SW 1271 (cell line): ENCODE results near the gene NRIP2.

Experiments used
- DNase-seq, 2 experiments: peaks; one replicate each; lab custom pipeline; 2025; lab: John Stamatoyannopoulos, UW

NRIP2 gene

GRCh38 chr12:2845280-2845679 lies 10.4 kb upstream of the NRIP2 start:
- no peak for DNase-seq

GRCh38 chr12:2844786-2845185 lies 10.0 kb upstream of the NRIP2 start:
- no peak for DNase-seq

- no peak for DNase-seq
Observed at GRCh38 chr12:2842948-2843347, 8.1 kb upstream of the NRIP2 start.

- no peak for DNase-seq
Observed at GRCh38 chr12:2841056-2841650, 6.3 kb upstream of the NRIP2 start.

- DNase-seq = no peak
Observed at GRCh38 chr12:2836574-2836973, 1.7 kb upstream of the NRIP2 start.

GRCh38 chr12:2835691-2836403 lies 1.0 kb upstream of the NRIP2 start:
- DNase-seq = no peak

DNA sequence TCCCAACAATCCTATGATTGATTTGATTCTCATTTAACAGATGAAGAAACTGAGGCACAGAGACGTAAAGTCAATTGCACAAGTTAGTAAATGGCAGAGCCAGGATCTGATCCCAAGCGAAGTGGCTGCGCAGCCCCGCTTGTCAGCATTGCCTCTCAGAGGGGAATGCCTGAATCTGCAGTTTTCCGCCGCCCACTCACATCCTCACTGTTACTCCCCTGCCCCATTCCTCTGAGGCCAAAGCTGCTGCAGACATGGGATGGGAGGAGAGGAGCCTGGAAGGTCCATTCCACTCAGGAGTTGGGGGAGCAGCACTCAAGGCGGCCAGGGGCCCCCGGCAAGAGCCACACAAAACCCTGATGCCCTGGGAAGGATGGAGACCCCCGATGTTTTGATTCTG lies 1.0 kb downstream of the NRIP2 start:
- no peak for DNase-seq

- DNase-seq = no peak
Observed at GRCh38 chr12:2833327-2833726, 1.5 kb downstream of the NRIP2 start.

DNA sequence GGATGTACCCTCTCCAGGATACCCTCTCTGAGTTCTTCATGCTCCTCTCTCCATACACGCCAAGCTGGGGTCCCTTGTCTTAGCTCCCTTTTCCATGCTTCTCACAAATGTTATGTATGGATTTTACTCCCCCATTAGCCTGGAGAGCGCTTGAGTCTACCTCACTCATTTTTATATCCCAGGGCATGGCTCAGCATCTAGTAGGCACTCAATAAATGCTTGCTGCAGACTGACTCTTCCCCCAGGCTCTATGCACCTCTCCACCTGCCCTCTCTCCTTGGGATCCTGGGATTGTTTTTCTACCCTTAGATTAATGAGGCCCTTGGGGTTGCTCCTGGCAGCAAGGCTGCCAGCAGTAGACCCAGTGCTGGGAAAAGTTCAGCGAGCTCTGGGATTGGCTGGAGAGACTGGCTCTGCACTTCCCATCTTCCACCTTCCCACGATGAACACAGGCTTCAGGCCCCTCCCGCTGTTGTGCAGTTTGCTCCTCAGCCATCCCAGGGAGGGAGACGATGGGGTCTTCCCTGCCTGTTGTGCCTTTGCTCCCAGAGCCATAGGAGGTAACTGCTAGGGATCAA lies 2.2 kb downstream of the NRIP2 start:
- no peak for DNase-seq

DNA sequence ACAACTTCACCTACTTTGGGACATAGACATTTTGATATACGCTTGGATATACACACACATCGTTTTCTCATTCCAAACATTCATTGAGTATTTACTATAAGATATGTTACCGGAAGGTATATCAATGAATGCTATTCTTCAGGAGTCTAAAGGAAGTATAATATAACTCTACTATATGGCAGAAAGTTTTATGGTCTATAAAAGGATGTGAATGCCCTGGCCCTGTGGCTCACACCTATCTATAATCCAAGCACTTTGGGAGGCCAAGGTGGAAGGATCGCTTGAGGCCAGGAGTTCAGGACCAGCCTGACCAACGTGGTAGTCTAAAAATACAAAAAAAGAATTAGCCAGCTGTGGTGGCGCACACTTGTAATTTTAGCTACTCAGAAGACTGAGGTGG lies 5.6 kb downstream of the NRIP2 start:
- no peak for DNase-seq

DNA sequence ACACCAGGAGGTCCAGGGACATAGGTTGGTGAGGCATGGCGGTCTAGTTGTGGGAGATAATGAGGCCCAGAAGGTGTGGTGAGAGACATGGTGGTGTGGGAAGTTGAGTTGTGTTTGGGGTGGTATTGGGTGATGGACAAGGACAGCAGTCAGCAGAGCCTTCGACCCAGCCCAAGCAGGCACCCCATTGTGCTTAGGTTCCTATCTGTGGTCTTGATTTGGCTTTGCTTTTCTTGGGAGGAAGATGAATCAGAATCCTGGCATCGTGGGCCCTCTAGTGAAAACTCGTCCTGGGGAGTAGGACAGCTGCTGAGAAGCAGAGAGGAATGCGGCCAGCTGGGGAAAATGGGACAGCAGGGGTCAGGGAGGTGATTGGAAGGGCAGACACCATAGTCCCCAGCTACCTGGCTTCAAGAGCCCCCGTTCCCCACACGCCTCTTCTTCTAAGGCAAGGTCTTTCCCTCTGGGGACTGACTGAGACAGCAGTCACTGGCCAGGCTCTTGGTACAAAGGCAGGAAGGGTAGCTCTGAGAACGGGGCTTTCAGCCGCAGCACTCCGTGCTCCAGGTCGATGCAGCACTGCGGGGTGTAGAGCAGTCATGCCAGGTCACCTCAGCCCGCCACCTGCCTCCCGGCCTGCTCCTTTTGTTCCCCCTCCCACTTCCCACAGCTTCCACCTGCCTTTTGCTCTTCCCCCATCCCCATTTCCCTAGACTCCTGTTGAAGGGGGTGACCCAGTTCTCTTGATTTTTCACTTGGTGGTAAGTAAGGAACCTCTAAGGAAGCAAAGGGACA lies 7.9 kb downstream of the NRIP2 start:
- DNase-seq = no peak

GRCh38 chr12:2826036-2826435 lies 8.8 kb downstream of the NRIP2 start:
- no peak for DNase-seq

DNA sequence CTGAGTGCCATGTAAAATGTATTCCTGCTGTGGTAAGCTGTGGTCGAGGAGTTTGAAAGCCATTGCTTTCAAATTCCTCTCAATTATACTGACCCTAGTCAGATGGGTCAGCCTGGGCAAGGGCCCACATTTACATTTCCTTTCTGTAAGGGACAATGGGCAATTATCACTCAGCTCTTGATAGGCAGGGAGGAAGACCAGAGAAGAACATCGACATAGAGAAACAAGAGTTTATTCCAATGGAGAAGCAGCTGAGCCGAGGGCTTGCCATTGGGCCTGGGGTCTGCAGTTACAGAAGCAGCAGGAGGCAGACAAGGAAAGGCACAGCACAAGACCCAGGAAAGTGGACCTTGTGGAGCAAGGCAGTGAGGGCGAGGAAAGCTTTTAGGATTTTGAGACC lies 9.7 kb downstream of the NRIP2 start:
- DNase-seq = no peak

DNA sequence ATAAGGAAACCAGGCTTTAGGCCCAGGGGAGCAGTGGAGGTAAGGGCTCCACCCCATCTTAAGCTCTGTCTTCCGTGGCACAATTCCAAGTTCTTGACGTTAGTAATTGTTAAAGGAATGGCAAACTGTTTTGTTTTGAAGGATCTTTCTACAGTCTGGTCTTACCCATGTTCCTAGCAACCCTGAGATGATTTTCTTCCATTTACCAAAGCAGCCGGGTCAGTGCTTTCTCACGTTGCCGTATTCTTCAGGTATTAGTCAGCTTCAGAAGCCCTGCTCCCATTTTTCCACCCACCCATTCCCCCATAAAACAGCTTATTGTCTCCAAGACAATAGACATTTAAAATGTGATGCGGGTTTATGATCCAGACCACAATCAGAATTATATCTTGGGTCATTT lies 10.3 kb downstream of the NRIP2 start:
- DNase-seq = no peak

DNA sequence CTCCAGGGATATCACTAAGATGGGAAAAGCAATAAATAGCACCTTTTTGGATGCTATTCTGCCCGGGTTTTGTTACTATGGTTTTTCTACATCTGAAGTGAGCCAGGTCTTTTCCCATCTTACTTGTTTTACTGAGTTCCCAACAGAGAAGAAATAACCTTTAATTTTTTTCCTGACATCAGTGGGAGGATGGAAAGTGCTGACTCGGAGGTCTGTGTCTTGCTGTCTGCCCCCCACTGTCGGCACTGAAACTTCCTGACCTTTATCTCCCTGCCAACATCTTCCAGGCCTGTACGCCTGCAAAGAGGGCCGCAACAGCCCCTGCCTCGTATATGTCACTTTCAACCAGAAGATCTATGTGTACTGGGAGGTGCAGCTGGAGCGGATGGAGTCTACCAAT lies 11.4 kb downstream of the NRIP2 start:
- DNase-seq = no peak

DNA sequence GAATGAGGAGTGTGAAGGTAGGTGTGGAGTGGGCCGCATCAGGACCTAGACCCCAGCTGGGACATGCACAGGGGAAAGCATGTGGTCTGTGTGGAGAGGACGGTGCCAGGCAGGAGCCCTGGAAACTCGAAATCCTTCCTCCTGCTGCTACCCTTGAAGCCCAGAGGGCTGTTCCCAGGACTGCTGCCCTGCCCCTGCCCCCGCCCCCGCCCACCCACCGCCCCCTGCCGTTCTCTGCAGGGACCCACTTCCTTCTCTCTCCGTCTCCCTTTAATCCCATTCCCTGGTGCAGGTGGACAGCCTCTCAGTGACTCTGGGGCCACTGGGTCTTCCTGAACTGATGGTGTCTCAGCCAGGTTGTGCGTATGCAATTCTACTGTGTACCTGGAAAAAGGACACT lies 14.4 kb downstream of the NRIP2 start:
- no peak for DNase-seq

- no peak for DNase-seq
Observed at GRCh38 chr12:2819810-2820209, 15.0 kb downstream of the NRIP2 start.

- DNase-seq = peak; percentile 46 to 76
Observed at GRCh38 chr12:2813214-2814185, 21.3 kb downstream of the NRIP2 start.

DNA sequence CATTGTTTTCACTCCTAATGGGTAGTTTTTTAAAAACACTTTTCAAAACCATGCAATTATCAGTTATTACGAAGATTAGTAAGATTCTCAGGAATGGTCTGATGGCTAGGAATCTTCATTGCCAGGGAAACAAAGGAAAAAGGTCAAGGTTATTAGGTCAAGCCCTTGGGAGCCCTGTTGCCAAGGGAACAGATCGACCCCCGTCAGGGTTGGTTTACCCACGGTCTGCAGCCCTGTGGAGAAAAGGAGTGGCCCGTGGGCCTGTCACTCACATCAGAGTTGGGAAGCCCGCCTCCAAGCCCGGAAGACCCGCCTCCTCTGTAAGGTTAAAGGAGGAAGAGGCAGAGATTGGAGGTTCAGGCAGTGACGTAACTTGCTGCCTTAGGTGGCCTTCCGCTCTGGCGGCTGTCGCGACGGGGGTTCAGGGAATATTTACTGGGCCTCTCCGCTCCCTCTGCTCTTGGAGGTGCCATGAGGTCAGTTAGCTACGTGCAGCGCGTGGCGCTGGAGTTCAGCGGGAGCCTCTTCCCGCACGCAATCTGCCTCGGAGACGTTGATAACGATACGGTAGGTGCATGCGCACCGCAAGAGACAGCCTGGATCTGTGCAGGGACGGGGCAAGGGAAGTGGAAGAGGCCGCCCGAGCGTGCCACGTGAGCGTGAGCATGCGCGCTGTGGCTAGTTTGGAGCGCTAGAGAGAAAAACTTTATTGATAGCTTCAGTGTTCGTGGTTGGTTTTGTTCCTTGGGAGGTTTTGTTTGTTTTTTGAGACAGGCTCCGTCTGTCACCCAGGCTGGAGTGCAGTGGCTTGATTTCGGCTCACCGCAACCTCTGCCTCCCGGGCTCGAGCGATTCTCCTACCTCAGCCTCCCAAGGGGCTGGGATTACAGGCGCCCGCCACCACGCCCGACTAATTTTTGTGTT lies 22.3 kb downstream of the NRIP2 start, which contains the start of gene ITFG2:
Gene ITFG2, plus strand, starts transcription at position 379 of the 924 bp plus-strand sequence. Its CDS starts 93 bp downstream, at position 472.
- DNase-seq = peak; percentile 99

DNA sequence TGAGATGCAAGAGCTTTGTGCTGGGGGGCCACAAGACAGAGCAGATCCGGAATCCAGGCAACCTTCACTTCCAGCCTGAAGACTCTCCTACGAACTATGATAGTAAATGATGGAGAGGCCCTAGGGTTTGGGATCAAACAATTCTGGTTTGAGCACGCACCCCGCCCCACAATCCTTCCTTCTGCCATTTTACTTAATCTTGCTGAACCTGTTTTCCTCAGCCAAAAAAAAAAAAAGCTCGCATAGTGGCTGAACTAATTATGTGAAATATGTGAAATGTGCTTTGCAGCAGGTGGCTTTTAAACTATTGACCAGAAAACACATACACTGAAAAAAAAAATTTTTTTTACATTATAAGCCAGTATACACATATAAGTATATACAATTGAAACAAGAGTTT lies 23.0 kb downstream of the NRIP2 start:
- DNase-seq = no peak
